WI38 (cell line): Measurements from ENCODE around the gene STIM2.

Source experiments
- H3K4me3 ChIP-seq: 2 replicates; pipeline ENCODE4 v1.5.1; 2011; ENCODE audit warnings: low read depth, mild to moderate bottlenecking, control low read depth, low read length
- CTCF ChIP-seq: IDR thresholded peaks from 2 replicates; pipeline ENCODE4 v1.5.1; 2012; ENCODE audit warnings: low read depth, mild to moderate bottlenecking, control low read depth, low read length

Gene STIM2

GRCh38 chr4:26991057-26991456, 130.4 kb downstream of the STIM2 start:
- TF ChIP-seq CTCF: no peak
- no peak overlapping the region for H3K4me3 ChIP-seq

GRCh38 chr4:26992657-26993361, 132.2 kb downstream of the STIM2 start:
- TF ChIP-seq CTCF: no peak
- no peak overlapping the region for H3K4me3 ChIP-seq

- H3K4me3 ChIP-seq: no peak overlapping the region
- TF ChIP-seq CTCF: no peak
These were observed 132.9 kb downstream of the STIM2 start for GRCh38 chr4:26993539-26993938.

GRCh38 chr4:26993967-26994366, 133.3 kb downstream of the STIM2 start:
- no peak overlapping the region for H3K4me3 ChIP-seq
- no peak for TF ChIP-seq CTCF

- TF ChIP-seq CTCF: no peak
These were observed 134.7 kb downstream of the STIM2 start for GRCh38 chr4:26995316-26995715.

GRCh38 chr4:26996745-26997144, 136.1 kb downstream of the STIM2 start:
- no peak overlapping the region for H3K4me3 ChIP-seq
- no peak for TF ChIP-seq CTCF

More at GRCh38 chr4:26995316-26995715, 134.7 kb downstream of the STIM2 start:
- H3K4me3 ChIP-seq: no peak overlapping the region

GRCh38 chr4:26999689-27000088, 139.0 kb downstream of the STIM2 start:
- no peak for TF ChIP-seq CTCF
- no peak overlapping the region for H3K4me3 ChIP-seq
